Ishikawa (cell line): ENCODE measurements around the gene COG5.

ENCODE experiments used
- CEBPB ChIP-seq: IDR thresholded peaks from 2 replicates; pipeline ENCODE4 v1.6.1; 2012
- CREB1 ChIP-seq: IDR thresholded peaks from 2 replicates; pipeline ENCODE4 v1.6.1; 2012; ENCODE audit warnings: low read depth
- EGR1 ChIP-seq: IDR thresholded peaks from 2 replicates; pipeline ENCODE4 v1.6.1; 2012
- EP300 ChIP-seq: IDR thresholded peaks from 2 replicates; pipeline ENCODE4 v1.6.1; 2012; ENCODE audit warnings: borderline replicate concordance
- FOXM1 ChIP-seq: IDR thresholded peaks from 2 replicates; pipeline ENCODE4 v1.6.1; 2012; ENCODE audit warnings: low read depth, borderline replicate concordance
- MAX ChIP-seq: IDR thresholded peaks from 2 replicates; pipeline ENCODE4 v1.6.1; 2012
- NFIC ChIP-seq: IDR thresholded peaks from 2 replicates; pipeline ENCODE4 v1.6.1; 2012
- RAD21 ChIP-seq: IDR thresholded peaks from 2 replicates; pipeline ENCODE4 v1.6.1; 2012; ENCODE audit warnings: low read depth
- REST ChIP-seq: IDR thresholded peaks from 2 replicates; pipeline ENCODE4 v1.6.1; 2012; ENCODE audit warnings: low read depth, mild to moderate bottlenecking
- TAF1 ChIP-seq: IDR thresholded peaks from 2 replicates; pipeline ENCODE4 v1.6.1; 2012; ENCODE audit warnings: low read depth, mild to moderate bottlenecking
- TCF12 ChIP-seq: IDR thresholded peaks from 2 replicates; pipeline ENCODE4 v1.6.1; 2012; ENCODE audit warnings: low read depth
- TEAD4 ChIP-seq: IDR thresholded peaks from 2 replicates; pipeline ENCODE4 v1.6.1; 2012
- USF1 ChIP-seq: IDR thresholded peaks from 2 replicates; pipeline ENCODE4 v1.6.1; 2012
- YY1 ChIP-seq: IDR thresholded peaks from 2 replicates; pipeline ENCODE4 v1.6.1; 2012; ENCODE audit warnings: low read depth
- ZBTB7A ChIP-seq: IDR thresholded peaks from 2 replicates; pipeline ENCODE4 v1.6.1; 2012; ENCODE audit warnings: low read depth

Gene COG5

GRCh38 chr7:107370816-107371215 lies 192.9 kb downstream of the COG5 start:
- TF ChIP-seq FOXM1 (no peak), TCF12 (no peak), USF1 (no peak)

- TF ChIP-seq TEAD4 = no peak
- no peak for TF ChIP-seq NFIC
- TF ChIP-seq CEBPB = no peak
- TF ChIP-seq TAF1 = no peak
- TF ChIP-seq RAD21 = no peak
- TF ChIP-seq YY1 = no peak
- TF ChIP-seq MAX = no peak
- TF ChIP-seq FOXM1 = no peak
- TF ChIP-seq EP300 = no peak
- TF ChIP-seq EGR1 = no peak
- no peak for TF ChIP-seq REST
- no peak for TF ChIP-seq USF1
- no peak for TF ChIP-seq CREB1
- TF ChIP-seq ZBTB7A = no peak
- TF ChIP-seq TCF12 = no peak
Measured at GRCh38 chr7:107364787-107365186, 198.9 kb downstream of the COG5 start.

GRCh38 chr7:107359520-107360316 lies 204.0 kb downstream of the COG5 start:
- TF ChIP-seq TEAD4 = no peak
- TF ChIP-seq FOXM1 = no peak
- TF ChIP-seq EP300 = no peak
- TF ChIP-seq EGR1 = no peak
- no peak for TF ChIP-seq REST
- TF ChIP-seq CEBPB = no peak
- no peak for TF ChIP-seq MAX
- no peak for TF ChIP-seq TCF12
- no peak for TF ChIP-seq ZBTB7A
- TF ChIP-seq TAF1 = no peak
- TF ChIP-seq RAD21 = no peak
- no peak for TF ChIP-seq NFIC
- TF ChIP-seq CREB1 = no peak

- no peak for TF ChIP-seq EP300
- TF ChIP-seq ZBTB7A = no peak
- no peak for TF ChIP-seq EGR1
- no peak for TF ChIP-seq CREB1
- TF ChIP-seq MAX = no peak
- no peak for TF ChIP-seq TEAD4
- TF ChIP-seq USF1 = no peak
- TF ChIP-seq REST = no peak
- TF ChIP-seq TCF12 = no peak
- no peak for TF ChIP-seq YY1
- TF ChIP-seq FOXM1 = no peak
- no peak for TF ChIP-seq RAD21
- no peak for TF ChIP-seq TAF1
- TF ChIP-seq NFIC = no peak
- no peak for TF ChIP-seq CEBPB
Measured at GRCh38 chr7:107355616-107356015, 208.1 kb downstream of the COG5 start.
